ENCODE results near the gene SKIC3. TPM values are rescaled to one million over a fixed set of nuclear protein-coding genes. Genes with fewer than 3 reads are reported as not detected.

SKIC3 gene
- total and polyA plus RNA-seq, 3 donors from 2014 or later: 10.3 to 50.6 (median 45.8) TPM

DNA sequence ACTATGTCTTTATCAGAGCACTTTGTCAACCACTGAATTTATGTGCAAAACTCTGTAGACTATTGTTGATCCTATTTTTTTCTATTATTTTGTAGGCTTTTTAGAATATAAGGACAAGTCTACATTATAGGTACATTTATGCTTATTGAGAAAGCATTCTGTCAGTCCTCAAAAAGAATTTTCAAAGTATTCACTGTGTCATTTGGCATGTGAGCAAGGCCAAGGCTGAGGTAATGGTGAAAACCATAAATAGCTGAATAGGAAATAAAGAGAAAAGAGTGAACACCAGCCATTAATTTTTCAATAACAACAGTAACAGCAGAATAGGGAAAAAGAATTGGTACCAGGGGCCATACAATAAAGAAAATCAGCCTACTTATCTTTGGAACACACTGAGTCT lies 21.0 kb downstream of the SKIC3 start:
- TF ChIP-seq POLR2A (IDR thresholded peaks at IDR 0.05): no peak
- TF ChIP-seq, protein P1, sequence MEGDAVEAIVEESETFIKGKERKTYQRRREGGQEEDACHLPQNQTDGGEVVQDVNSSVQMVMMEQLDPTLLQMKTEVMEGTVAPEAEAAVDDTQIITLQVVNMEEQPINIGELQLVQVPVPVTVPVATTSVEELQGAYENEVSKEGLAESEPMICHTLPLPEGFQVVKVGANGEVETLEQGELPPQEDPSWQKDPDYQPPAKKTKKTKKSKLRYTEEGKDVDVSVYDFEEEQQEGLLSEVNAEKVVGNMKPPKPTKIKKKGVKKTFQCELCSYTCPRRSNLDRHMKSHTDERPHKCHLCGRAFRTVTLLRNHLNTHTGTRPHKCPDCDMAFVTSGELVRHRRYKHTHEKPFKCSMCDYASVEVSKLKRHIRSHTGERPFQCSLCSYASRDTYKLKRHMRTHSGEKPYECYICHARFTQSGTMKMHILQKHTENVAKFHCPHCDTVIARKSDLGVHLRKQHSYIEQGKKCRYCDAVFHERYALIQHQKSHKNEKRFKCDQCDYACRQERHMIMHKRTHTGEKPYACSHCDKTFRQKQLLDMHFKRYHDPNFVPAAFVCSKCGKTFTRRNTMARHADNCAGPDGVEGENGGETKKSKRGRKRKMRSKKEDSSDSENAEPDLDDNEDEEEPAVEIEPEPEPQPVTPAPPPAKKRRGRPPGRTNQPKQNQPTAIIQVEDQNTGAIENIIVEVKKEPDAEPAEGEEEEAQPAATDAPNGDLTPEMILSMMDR (IDR thresholded peaks at IDR 0.05): no peak
- no peaks in the 10 kb centered on the region for H3K36me3 ChIP-seq (ENCODE audit: low read depth, missing control alignments)
- peaks cover 7% of the 10 kb centered on the region for H3K4me1 ChIP-seq
- H3K27ac ChIP-seq: peak overlapping the region in 1 of 2 donors; percentile 17
- no peaks in the 10 kb centered on the region for H3K27me3 ChIP-seq
- intact Hi-C loops (cut with DNase I; ENCODE audit: low total_unique reads): no loop called here
- H3K4me3 ChIP-seq: no peak overlapping the region
- no peak for DNase-seq
- H3K9me3 ChIP-seq: no peaks in the 10 kb centered on the region

DNA sequence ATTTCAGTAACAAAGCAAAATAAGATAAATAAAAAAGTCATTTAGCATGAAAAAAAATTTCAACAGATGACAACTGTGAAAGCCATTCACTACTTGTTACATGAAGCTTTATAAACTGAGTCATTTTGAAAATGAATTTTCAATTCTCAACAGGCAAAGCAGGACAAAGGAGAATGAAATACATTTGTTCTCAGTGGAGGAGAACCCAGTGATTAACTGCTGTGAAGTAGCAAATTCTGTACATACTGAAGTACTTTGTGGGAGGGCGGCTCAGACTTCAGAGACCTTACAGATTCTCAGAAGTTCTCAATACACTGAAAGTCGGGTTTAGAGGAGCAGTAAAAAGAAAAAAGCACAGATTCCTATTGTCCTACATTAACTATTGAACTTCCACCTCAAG lies 21.7 kb downstream of the SKIC3 start:
- Histone ChIP-seq H3K4me3 (no peak overlapping the region), H3K9me3 (no peaks in the 10 kb centered on the region), H3K27me3 (no peaks in the 10 kb centered on the region), H3K27ac (peak overlapping the region in 1 of 2 donors; percentile 17), H3K36me3 (ENCODE audit: low read depth, missing control alignments) (no peaks in the 10 kb centered on the region), H3K4me1 (peaks cover 7% of the 10 kb centered on the region)
- TF ChIP-seq, protein P1 (IDR thresholded peaks at IDR 0.05): no peak
- no peak for TF ChIP-seq POLR2A (IDR thresholded peaks at IDR 0.05)
- DNase-seq: peak; percentile 25
- intact Hi-C loops (cut with DNase I; ENCODE audit: low total_unique reads): no loop called here
- 63 to 64% methylated on average over 2 of the region's 2 CpGs for WGBS, 2 donors

DNA sequence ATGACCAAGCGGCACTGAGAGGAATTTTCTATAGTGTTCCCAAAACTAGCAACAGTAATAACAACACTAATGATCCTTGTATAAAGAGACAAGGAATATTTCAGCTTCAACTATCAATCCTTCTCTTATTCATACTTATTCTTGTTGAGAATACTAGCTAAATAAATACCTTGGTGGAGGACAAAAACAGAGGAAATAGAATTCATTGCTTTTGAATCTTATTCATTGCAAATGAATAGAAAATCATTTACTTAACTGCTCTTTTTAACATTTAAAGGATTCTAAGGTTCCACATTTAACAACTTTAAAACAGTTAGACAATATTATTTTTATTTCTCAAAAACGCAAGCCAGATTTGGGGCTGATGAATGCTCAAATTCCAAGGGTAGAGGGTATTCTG lies 22.4 kb downstream of the SKIC3 start:
- intact Hi-C loops (cut with DNase I; ENCODE audit: low total_unique reads): no loop called here
- WGBS, 2 donors: 84 to 91% methylated on average over 2 of the region's 2 CpGs

DNA sequence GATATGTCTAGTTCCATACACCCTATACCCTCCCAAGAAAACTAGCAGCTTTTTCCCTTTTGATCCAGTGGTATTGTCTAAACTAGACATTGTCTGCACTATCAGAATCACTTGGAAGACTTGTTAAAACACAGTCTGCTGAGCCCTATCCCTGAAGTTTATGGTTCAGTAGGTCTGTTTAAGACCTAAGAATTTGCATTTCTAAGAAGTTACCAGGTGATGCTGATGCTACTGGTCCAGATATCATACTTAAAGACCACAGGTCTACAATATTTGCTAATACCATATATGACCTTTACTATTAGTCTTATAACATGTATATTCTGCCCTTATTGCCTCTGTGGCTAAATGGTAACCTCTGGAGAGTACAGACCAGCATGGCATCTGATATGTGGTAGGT lies 23.3 kb downstream of the SKIC3 start:
- H3K27ac ChIP-seq: no peak overlapping the region
- no peak overlapping the region for H3K4me3 ChIP-seq
- no peak for DNase-seq
- H3K27me3 ChIP-seq: no peaks in the 10 kb centered on the region
- no peaks in the 10 kb centered on the region for H3K9me3 ChIP-seq
- no peak for TF ChIP-seq POLR2A (IDR thresholded peaks at IDR 0.05)
- TF ChIP-seq, protein P1 (IDR thresholded peaks at IDR 0.05): no peak
- no peaks in the 10 kb centered on the region for H3K36me3 ChIP-seq (ENCODE audit: low read depth, missing control alignments)
- intact Hi-C loops (cut with DNase I; ENCODE audit: low total_unique reads): no loop called here
- H3K4me1 ChIP-seq: peaks cover 7% of the 10 kb centered on the region

More for the DNA sequence above, 22.4 kb downstream of the SKIC3 start:
- H3K4me1 ChIP-seq: peaks cover 7% of the 10 kb centered on the region
- TF ChIP-seq, protein P1 (IDR thresholded peaks at IDR 0.05): no peak
- TF ChIP-seq POLR2A (IDR thresholded peaks at IDR 0.05): no peak
- H3K9me3 ChIP-seq: no peaks in the 10 kb centered on the region
- no peak for DNase-seq
- H3K27ac ChIP-seq: no peak overlapping the region
- H3K27me3 ChIP-seq: no peaks in the 10 kb centered on the region
- H3K4me3 ChIP-seq: no peak overlapping the region
- no peaks in the 10 kb centered on the region for H3K36me3 ChIP-seq (ENCODE audit: low read depth, missing control alignments)

DNA sequence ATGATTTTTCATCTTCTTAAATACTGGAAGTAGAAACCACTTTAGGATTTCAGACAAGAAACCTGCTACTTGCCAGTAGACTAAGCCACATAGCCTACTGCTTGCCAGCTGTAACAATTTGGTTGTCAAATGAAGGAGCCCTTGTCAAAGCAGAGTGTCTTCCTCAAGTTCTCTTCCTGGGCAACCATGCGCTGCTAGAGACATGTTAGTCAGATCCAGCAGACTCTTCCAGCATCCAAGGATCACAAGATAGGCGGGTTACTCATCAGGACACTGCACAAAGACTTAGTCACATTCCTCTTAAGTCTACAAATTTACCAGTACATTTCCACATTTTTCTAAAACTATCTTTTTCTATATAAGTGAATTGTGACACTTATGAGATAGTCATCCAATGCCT lies 24.4 kb downstream of the SKIC3 start:
- H3K9me3 ChIP-seq: no peaks in the 10 kb centered on the region
- no peak overlapping the region for H3K4me3 ChIP-seq
- no peak for DNase-seq
- TF ChIP-seq POLR2A (IDR thresholded peaks at IDR 0.05): no peak
- TF ChIP-seq, protein P1 (IDR thresholded peaks at IDR 0.05): no peak
- H3K27me3 ChIP-seq: no peaks in the 10 kb centered on the region
- WGBS, 2 donors: 94 to 97% methylated on average over 2 of the region's 2 CpGs
- no peaks in the 10 kb centered on the region for H3K36me3 ChIP-seq (ENCODE audit: low read depth, missing control alignments)
- H3K27ac ChIP-seq: no peak overlapping the region
- intact Hi-C loops (cut with DNase I; ENCODE audit: low total_unique reads): no loop called here
- H3K4me1 ChIP-seq: peaks cover 7% of the 10 kb centered on the region

Measured in testis (tissue), 3 donors.